SK-N-SH (cell line): ENCODE measurements around the gene CPLX3.

Source experiments
- EZH2phosphoT487 ChIP-seq: fragments of 200-600 bp; sonication (generic); IDR thresholded peaks from 2 replicates; pipeline ENCODE4 v1.6.1; 2017; ENCODE audit warnings: low read depth, mixed run types, mild to moderate bottlenecking, antibody characterized with exemption, moderate library complexity, borderline replicate concordance
- MXI1 ChIP-seq: IDR thresholded peaks from 2 replicates; pipeline ENCODE4 v1.6.1; 2012; ENCODE audit warnings: mild to moderate bottlenecking, low read depth, low read length, improper control_type of control experiment
- POLR2AphosphoS5 ChIP-seq: IDR thresholded peaks from 2 replicates; pipeline ENCODE4 v1.6.1; 2012; ENCODE audit warnings: low read depth, low read length
- RAD21 ChIP-seq: IDR thresholded peaks from 2 replicates; pipeline ENCODE4 v1.6.1; 2012; ENCODE audit warnings: mild to moderate bottlenecking, low read length
- RFX5 ChIP-seq: IDR thresholded peaks from 2 replicates; pipeline ENCODE4 v1.6.1; 2012; ENCODE audit warnings: mild to moderate bottlenecking, improper control_type of control experiment, low read length
- SIN3A ChIP-seq: IDR thresholded peaks from 2 replicates; pipeline ENCODE4 v1.6.1; 2012; ENCODE audit warnings: low read depth, mild to moderate bottlenecking, low read length, moderate library complexity, borderline replicate concordance
- USF2 ChIP-seq: fragments of 150-350 bp; IDR thresholded peaks from 2 replicates; pipeline ENCODE4 v1.6.1; 2017; ENCODE audit warnings: antibody characterized with exemption, low read length, low read depth, borderline replicate concordance
- ZBTB33 ChIP-seq: IDR thresholded peaks from 2 replicates; pipeline ENCODE4 v1.4.0; 2012; ENCODE audit warnings: low read depth, borderline replicate concordance
- TF ChIP-seq, protein P1 (sequence below): fragments of 200-600 bp; sonication (generic); IDR thresholded peaks from 2 replicates; pipeline ENCODE4 v1.6.1; 2017; ENCODE audit warnings: antibody characterized with exemption, mild to moderate bottlenecking, moderate library complexity
- TF ChIP-seq, protein P2 (sequence below): IDR thresholded peaks from 2 replicates; pipeline ENCODE4 v1.4.0; 2012; ENCODE audit warnings: low read depth, borderline replicate concordance

DNA sequence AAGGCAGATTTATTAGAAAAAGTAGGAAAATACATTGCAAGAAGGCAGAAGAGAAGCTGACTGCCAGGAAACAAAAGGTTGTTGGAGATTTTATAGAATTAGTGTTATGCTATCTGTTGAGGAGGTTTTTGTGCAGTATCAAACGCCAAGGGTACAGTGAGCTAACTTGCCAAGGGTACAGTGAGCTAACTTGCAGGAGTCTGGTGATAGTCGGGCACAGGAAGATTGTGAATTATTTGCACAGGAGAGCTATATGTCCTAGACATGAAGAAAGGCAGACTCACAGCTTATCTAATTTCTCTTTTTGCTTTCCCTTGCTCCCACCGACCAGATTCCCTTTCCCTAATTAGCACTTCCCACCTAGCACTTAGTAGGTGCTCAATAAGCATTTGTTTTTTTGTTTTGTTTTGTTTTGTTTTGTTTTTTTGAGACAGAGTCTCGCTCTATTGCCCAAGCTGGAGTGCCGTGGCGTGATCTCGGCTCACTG is 47.2 kb upstream of the CPLX3 start:
- TF ChIP-seq USF2 (no peak), RAD21 (no peak), MXI1 (no peak), SIN3A (no peak), POLR2AphosphoS5 (no peak), EZH2phosphoT487 (no peak), ZBTB33 (no peak), RFX5 (no peak)
- TF ChIP-seq, protein P1, sequence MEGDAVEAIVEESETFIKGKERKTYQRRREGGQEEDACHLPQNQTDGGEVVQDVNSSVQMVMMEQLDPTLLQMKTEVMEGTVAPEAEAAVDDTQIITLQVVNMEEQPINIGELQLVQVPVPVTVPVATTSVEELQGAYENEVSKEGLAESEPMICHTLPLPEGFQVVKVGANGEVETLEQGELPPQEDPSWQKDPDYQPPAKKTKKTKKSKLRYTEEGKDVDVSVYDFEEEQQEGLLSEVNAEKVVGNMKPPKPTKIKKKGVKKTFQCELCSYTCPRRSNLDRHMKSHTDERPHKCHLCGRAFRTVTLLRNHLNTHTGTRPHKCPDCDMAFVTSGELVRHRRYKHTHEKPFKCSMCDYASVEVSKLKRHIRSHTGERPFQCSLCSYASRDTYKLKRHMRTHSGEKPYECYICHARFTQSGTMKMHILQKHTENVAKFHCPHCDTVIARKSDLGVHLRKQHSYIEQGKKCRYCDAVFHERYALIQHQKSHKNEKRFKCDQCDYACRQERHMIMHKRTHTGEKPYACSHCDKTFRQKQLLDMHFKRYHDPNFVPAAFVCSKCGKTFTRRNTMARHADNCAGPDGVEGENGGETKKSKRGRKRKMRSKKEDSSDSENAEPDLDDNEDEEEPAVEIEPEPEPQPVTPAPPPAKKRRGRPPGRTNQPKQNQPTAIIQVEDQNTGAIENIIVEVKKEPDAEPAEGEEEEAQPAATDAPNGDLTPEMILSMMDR, result no peak
- TF ChIP-seq, protein P2, sequence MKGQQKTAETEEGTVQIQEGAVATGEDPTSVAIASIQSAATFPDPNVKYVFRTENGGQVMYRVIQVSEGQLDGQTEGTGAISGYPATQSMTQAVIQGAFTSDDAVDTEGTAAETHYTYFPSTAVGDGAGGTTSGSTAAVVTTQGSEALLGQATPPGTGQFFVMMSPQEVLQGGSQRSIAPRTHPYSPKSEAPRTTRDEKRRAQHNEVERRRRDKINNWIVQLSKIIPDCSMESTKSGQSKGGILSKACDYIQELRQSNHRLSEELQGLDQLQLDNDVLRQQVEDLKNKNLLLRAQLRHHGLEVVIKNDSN, result no peak
